OCI-LY7 (cell line): ENCODE results near the gene ABCA3. TPM values are rescaled to one million over a fixed set of nuclear protein-coding genes. Genes with fewer than 3 reads are reported as not detected.

Source experiments
- BruUV-seq: library from RNA; stranded (reverse); fragments of 400-500 nt; replicated peaks from 2 replicates; lab custom pipeline; 2021; lab: Mats Ljungman, UMichigan
- CTCF ChIA-PET: fragments of 300-600 bp; sonication (Branson Sonifier 250); formaldehyde crosslinking; loops from one replicate; lab custom pipeline; 2022; ENCODE audit warnings: antibody characterized with exemption; ENCODE audit not compliant: unreplicated experiment; lab: Charles Lee
- POLR2A ChIA-PET: fragments of 300-600 bp; sonication (Branson Sonifier 250); formaldehyde crosslinking; loops from one replicate; lab custom pipeline; 2022; ENCODE audit warnings: antibody characterized with exemption; lab: Charles Lee
- DNase-seq: peaks from one replicate; pipeline ENCODE4 v3.0.0-alpha.2; 2015; ENCODE audit warnings: low spot score
- H2AFZ ChIP-seq: fragments of 200-600 bp; sonication (generic), shearing (Covaris generic); 2 replicates; pipeline ENCODE4 v1.6.1; 2014; ENCODE audit warnings: mild to moderate bottlenecking, antibody characterized with exemption, low read length, moderate library complexity
- H3K27ac ChIP-seq: fragments of 200-600 bp; sonication (generic); 2 replicates; pipeline ENCODE4 v1.5.1; 2014; ENCODE audit warnings: mixed run types, low read depth, mild to moderate bottlenecking, moderate library complexity, low read length, inconsistent platforms; ENCODE audit not compliant: poor library complexity, severe bottlenecking
- H3K36me3 ChIP-seq: fragments of 200-600 bp; sonication (generic); 2 replicates; pipeline ENCODE4 v1.6.1; 2014; ENCODE audit warnings: mild to moderate bottlenecking, antibody characterized with exemption, low read length, moderate library complexity, mixed read lengths; ENCODE audit not compliant: insufficient read depth
- H3K4me1 ChIP-seq: fragments of 200-600 bp; sonication (generic); 2 replicates; pipeline ENCODE4 v1.5.1; 2014; ENCODE audit warnings: mild to moderate bottlenecking, low read length; ENCODE audit not compliant: insufficient read depth, poor library complexity, severe bottlenecking
- H3K4me2 ChIP-seq: fragments of 200-600 bp; sonication (generic); 2 replicates; pipeline ENCODE4 v1.6.1; 2014; ENCODE audit warnings: mild to moderate bottlenecking, low read length
- H3K4me3 ChIP-seq: fragments of 200-600 bp; sonication (generic); 2 replicates; pipeline ENCODE4 v1.5.1; 2014; ENCODE audit warnings: mild to moderate bottlenecking, low read depth, low read length; ENCODE audit not compliant: poor library complexity, severe bottlenecking
- H3K79me2 ChIP-seq: fragments of 200-600 bp; sonication (generic); 2 replicates; pipeline ENCODE4 v1.6.1; 2016; ENCODE audit warnings: low read depth, mild to moderate bottlenecking, low read length, moderate library complexity, mixed read lengths; ENCODE audit not compliant: insufficient read depth
- H3K9me2 ChIP-seq: fragments of 200-600 bp; sonication (generic); 2 replicates; pipeline ENCODE4 v1.6.1; 2016; ENCODE audit warnings: mild to moderate bottlenecking, low read length, mixed read lengths; ENCODE audit not compliant: insufficient read depth
- H3K9me3 ChIP-seq: fragments of 200-600 bp; sonication (generic); 2 replicates; pipeline ENCODE4 v1.6.1; 2014; ENCODE audit warnings: mild to moderate bottlenecking, mixed run types, low read length, mixed read lengths
- H4K20me1 ChIP-seq: fragments of 200-600 bp; sonication (generic); 2 replicates; pipeline ENCODE4 v1.6.1; 2014; ENCODE audit warnings: mild to moderate bottlenecking, antibody characterized with exemption, low read length, moderate library complexity, mixed read lengths; ENCODE audit not compliant: insufficient read depth
- EZH2phosphoT487 ChIP-seq: fragments of 200-600 bp; sonication (generic); IDR thresholded peaks from 2 replicates; pipeline ENCODE4 v1.6.1; 2018; ENCODE audit warnings: low read depth, borderline replicate concordance, mild to moderate bottlenecking, mixed run types, antibody characterized with exemption, low read length, moderate library complexity, mixed read lengths
- intact Hi-C: fragments of 100-400 bp; cut with micrococcal nuclease; formaldehyde crosslinking; loops from one replicate; pipeline ENCODE4 v1.10.0; 2022; ENCODE audit not compliant: unreplicated experiment
- total RNA-seq, 2 experiments: library from RNA; depleted of rRNA in 1 of 2; stranded (reverse); fragments of >200 nt in 1 of 2; shearing (Covaris generic) in 1 of 2; gene quantifications; 2 replicates each; pipeline ENCODE4 v1.2.3, GENCODE V29; 2014 to 2022
- TF ChIP-seq, protein P1 (sequence below): fragments of 200-600 bp; sonication (generic); conservative IDR thresholded peaks from 2 replicates; pipeline ENCODE4 v1.5.1; 2014; ENCODE audit warnings: mild to moderate bottlenecking, antibody characterized with exemption, low read length, moderate library complexity, mixed read lengths

Gene ABCA3
- total RNA-seq, 2 experiments from 2014 or later: 0.23 TPM; not detected in 1

DNA sequence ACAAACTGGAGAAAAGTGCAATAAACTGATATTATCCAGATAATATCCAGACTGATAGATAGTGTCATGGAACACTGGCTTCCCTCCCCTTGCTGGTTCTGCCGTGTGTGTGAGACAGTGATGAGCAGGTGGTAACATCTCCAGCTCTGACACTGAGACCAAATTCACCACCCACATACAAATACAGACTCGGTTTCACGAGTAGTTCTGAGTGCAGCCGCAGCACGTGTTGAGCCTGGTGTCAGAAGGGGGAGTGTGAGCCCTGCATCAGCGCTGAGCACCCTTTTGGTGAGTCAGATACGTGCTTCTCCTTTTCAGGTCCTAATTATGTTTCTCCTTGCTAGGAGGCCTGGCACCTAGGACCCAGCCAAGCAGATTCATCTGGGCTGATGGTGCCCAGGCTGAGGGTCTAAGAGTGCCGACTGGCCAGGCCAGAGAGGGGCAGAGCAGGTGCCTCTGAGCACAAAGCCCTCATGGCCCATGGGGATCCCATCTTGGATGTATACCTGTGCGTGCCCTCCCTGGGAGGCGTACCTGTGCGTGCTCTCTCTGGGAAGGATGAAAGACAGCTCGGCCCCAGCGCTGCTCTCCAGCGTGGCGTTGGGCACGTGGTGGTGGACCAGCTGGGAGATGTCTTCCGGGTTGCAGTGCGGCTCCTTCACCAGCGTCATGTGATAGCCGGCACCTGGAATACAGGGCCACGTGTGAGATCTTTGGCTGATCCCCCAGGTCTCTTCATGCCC is 45.3 kb downstream of the ABCA3 start:
- Histone ChIP-seq H3K4me2 (no peak overlapping the region), H3K4me1 (no peaks in the 10 kb centered on the region), H3K9me2 (no peaks in the 10 kb centered on the region), H3K27ac (no peak overlapping the region), H3K79me2 (no peaks in the 10 kb centered on the region), H4K20me1 (no peaks in the 10 kb centered on the region; the same call in 1 of the 2 replicates), H3K4me3 (no peak overlapping the region), H2AFZ (no peak overlapping the region), H3K36me3 (no peaks in the 10 kb centered on the region), H3K9me3 (no peaks in the 10 kb centered on the region)
- BruUV-seq: no TSS peak
- intact Hi-C loops: no loop called here
- ChIA-PET POLR2A (interaction anchor here (0.6 kb wide), 1 partner anchor 15 kb away, joined by 3 read pairs; no protein-coding TSS in a partner anchor), CTCF (no interaction called here)
- TF ChIP-seq EZH2phosphoT487: no peak
- TF ChIP-seq, protein P1, sequence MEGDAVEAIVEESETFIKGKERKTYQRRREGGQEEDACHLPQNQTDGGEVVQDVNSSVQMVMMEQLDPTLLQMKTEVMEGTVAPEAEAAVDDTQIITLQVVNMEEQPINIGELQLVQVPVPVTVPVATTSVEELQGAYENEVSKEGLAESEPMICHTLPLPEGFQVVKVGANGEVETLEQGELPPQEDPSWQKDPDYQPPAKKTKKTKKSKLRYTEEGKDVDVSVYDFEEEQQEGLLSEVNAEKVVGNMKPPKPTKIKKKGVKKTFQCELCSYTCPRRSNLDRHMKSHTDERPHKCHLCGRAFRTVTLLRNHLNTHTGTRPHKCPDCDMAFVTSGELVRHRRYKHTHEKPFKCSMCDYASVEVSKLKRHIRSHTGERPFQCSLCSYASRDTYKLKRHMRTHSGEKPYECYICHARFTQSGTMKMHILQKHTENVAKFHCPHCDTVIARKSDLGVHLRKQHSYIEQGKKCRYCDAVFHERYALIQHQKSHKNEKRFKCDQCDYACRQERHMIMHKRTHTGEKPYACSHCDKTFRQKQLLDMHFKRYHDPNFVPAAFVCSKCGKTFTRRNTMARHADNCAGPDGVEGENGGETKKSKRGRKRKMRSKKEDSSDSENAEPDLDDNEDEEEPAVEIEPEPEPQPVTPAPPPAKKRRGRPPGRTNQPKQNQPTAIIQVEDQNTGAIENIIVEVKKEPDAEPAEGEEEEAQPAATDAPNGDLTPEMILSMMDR: no peak
- DNase-seq: peak; percentile 22

DNA sequence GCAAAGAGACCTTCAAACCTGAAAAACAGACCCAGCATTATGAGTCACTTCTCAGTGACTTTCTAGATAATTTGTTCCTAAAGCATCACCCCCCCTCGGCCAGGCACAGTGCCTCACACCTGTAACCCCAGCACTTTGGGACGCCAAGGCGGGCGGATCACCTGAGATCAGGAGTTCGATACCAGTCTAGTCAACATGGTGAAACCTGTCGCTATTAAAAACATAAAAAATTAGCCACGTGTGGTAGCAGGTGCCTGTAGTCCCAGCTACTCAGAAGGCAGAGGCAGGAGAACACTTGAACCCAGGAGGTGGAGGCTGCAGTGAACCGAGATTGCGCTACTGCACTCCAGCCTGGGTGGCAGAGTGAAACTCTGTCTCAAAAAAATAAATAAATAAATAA is 48.3 kb downstream of the ABCA3 start:
- Histone ChIP-seq H3K36me3 (no peaks in the 10 kb centered on the region), H3K4me1 (no peaks in the 10 kb centered on the region), H3K9me2 (no peaks in the 10 kb centered on the region), H3K9me3 (no peaks in the 10 kb centered on the region), H4K20me1 (no peaks in the 10 kb centered on the region; the same call in 1 of the 2 replicates), H3K4me3 (no peak overlapping the region), H3K79me2 (no peaks in the 10 kb centered on the region), H2AFZ (no peak overlapping the region), H3K4me2 (no peak overlapping the region), H3K27ac (no peak overlapping the region)
- ChIA-PET CTCF (no interaction called here), POLR2A (no interaction called here)
- TF ChIP-seq EZH2phosphoT487: no peak
- TF ChIP-seq, protein P1: no peak
- no peak for DNase-seq
- no TSS peak for BruUV-seq
- intact Hi-C loops: no loop called here

DNA sequence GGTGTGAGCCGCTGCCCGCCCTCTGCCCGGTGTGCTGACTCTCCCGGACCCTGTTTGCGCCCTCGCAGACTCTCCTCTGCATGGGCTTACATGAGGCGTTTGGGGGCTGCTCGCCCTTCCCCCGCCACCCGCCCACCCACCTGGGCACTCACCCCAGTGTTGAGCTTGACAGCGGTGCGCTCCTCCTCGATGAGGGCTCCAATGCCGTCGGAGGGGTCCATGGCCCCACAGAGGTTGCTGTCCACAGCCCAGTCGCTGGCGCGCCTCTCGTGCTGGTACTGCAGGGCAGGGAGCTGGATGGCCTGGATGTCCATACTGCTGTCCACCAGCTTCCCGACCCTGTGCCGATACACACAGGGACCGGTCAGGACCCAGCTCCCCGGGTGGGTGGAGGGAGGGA is 51.2 kb downstream of the ABCA3 start:
- Histone ChIP-seq H4K20me1 (no peaks in the 10 kb centered on the region; the same call in 1 of the 2 replicates), H2AFZ (no peak overlapping the region), H3K4me3 (no peak overlapping the region), H3K4me2 (no peak overlapping the region), H3K79me2 (no peaks in the 10 kb centered on the region), H3K36me3 (no peaks in the 10 kb centered on the region), H3K9me3 (no peaks in the 10 kb centered on the region), H3K9me2 (no peaks in the 10 kb centered on the region), H3K27ac (no peak overlapping the region), H3K4me1 (no peaks in the 10 kb centered on the region)
- no peak for DNase-seq
- TF ChIP-seq EZH2phosphoT487: no peak
- TF ChIP-seq, protein P1: no peak
- POLR2A ChIA-PET: no interaction called here
- CTCF ChIA-PET: no interaction called here
- intact Hi-C loops: no loop called here
- BruUV-seq: no TSS peak
